H1 (cell line): ENCODE data around the gene AQP12A. TPM values are rescaled to one million over a fixed set of nuclear protein-coding genes. Genes with fewer than 3 reads are reported as not detected.

ENCODE experiments used
- SP1 ChIP-seq: IDR thresholded peaks from 2 replicates; pipeline ENCODE4 v1.6.1; 2011; ENCODE audit warnings: low read depth, low read length
- polyA plus RNA-seq, 7 experiments: library from polyadenylated mRNA; depleted of rRNA in 3 of 7; stranded (reverse) in 5 of 7; unstranded in 2 of 7; fragments of >200 nt in 5 of 7; fragments of 200-250 nt in 2 of 7; gene quantifications; 1 replicate in 5 of 7; 2 replicates in 1 of 7; 4 replicates in 1 of 7; pipeline versions ENCODE4 v1.2.1 to v1.2.3, GENCODE V29; 2011 to 2013; ENCODE audit warnings: missing spikeins in 2 of 7, mixed read lengths in 2 of 7
- total RNA-seq: library from RNA; stranded (reverse); fragmentation: NEBNext Ultra II Directional; extraction: Animal tissue kit (Norgen Biotek cat#: 25700); gene quantifications from 2 replicates; pipeline ENCODE4 v1.2.1, GENCODE V29; 2021

The AQP12A gene
- total and polyA plus RNA-seq, 2 of the 8 experiments (the other 6 are each of a cell fraction or from before 2014, with no cell fraction given): not detected

DNA sequence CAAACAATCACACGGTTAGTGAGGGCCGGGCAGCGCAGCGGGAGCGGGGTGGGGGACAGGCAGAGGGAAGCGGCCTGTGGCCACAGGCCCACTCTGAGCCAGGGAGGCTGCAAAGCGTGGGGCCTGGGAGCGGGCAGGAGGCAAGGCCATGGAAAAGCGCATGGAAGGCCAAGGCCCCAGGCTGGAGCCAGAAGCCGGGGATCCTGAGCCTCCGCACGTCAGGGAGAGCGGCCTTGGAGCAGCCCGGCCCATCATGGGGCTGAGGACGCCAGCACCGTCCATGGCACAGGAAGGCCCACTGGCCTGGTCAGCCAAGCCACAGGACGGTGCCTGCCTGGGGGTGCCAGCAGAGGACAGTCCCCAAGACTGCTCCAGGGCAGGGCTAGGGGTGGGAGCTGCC, 43.1 kb downstream of the AQP12A start (continued):
- TF ChIP-seq SP1: no peak
